ENCODE results near the gene MND1.
A peak's percentile ranks its signal among the peaks of the same experiment; 100 is the strongest.
"Not testable (repeated sequence)": the region's sequence is repeated elsewhere in the genome, so short reads cannot be mapped to it uniquely, and the experiment has no call there.

The MND1 gene

DNA sequence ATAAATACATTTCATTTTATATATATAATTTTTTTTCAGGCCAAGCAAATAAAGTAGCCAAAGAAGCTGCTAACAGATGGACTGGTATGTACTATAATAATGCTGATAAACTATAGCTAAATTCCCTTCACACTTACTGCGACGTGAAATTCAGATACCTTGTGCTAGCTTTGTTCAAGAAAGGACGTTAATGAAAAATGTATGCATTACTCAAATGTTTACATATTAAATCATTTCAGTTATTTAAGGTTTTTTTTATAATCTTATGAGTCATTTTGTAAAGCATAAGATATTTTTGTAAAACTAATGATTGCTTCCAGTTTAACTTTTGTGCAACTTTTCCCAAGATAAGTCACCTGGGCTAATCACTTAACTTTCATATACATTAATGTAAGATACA is 64.4 kb downstream of the MND1 start:
- DNase-seq, result no peak

DNA sequence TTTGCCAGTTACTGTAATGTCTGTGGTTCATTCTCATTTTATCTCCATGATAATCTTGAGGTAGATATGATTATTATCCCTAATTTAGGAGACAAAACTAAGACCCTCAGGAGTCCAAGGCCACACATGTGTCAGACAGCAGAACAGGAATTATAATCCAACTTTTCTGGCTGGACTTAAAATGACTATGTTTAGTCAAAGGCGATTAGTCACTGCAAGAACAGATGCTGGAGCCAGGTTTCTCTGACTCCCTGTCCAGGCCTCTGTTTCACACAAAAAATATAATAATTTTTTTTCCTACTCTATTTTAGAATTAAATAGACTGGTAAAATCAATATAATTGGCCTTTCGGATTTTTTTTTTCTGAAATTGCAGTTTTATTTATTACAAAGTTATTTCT is 64.9 kb downstream of the MND1 start:
- DNase-seq, result no peak

DNA sequence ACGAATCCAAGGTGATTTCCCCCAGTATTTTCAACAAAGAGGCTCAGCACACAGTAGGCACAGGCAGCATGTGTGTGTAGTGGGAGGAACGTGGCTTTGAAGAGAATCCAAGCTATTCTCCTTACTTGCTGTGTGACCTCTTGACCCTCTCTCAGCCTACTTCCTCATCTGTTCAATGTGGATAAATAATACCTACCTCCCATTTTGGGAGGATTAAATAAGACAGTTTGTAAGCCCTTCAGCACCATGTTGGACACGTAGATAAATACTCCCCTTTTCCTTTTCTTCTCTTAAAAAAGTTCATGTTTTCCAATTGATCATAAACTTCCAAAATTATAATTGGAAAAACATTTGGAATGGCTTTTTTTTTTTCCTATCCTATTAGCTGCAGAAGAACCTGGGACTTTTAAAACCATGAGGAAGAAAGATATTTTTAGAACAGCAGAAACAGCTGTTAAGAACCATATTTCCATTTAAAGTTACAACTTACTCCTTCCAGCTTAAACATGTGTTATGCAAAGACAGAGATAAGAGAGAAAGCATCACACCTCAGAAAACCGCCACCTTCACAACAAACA is 65.5 kb downstream of the MND1 start:
- no peak for DNase-seq

DNA sequence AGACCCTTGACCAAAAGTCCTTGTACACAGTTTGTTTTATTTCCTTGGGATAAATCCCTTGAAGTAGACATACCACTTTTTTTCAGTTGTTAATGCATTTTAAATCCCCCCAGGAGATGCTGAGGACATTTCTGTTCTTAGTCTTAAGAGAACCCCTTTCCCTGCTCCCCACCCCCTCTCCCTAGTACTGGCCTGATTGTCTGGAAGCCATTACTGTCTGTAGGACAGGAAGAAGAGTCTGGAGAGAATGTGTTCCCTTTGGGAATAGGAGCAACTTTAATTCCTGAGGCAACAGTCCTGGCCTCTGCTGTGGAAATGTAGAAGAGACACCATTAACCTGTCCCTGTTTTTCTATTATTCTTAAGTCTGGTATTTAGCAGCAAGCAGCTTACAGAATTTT is 69.4 kb downstream of the MND1 start:
- DNase-seq, result no peak

DNA sequence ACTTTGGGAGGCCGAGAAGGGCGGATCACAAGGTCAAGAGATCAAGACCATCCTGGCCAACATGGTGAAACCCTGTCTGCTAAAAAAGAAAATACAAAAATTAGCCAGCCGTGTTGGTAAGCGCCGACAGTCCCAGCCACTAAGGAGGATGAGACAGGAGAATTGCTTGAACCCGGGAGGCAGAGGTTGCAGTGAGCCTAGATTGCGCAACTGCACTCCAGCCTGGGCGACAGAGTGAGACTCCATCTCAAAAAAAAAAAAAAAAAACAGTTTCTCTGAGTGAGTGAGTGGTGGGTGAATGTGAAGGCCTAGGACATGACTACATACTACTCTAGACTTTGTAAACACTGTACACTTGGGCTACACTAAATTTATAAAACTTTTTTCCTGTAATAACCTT is 72.0 kb downstream of the MND1 start:
- not testable (repeated sequence) for DNase-seq

DNA sequence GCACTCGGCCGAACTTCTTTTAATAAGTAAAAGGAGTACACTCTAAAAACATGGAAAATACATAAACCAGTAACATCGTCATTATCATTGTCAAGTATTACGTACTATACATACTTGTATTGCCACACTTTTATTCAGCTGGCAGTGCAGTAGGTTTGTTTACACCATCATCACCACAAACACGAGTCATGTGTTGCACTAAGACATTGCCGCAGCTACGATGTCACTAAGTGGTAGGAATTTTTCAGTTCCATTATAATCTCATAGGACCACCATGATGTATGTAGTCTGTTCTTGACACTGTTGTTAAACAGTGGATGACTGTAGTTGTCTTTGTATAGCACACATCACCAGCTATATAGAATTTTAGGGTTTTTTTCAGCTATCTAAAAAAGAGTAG is 73.6 kb downstream of the MND1 start:
- no peak for DNase-seq

DNA sequence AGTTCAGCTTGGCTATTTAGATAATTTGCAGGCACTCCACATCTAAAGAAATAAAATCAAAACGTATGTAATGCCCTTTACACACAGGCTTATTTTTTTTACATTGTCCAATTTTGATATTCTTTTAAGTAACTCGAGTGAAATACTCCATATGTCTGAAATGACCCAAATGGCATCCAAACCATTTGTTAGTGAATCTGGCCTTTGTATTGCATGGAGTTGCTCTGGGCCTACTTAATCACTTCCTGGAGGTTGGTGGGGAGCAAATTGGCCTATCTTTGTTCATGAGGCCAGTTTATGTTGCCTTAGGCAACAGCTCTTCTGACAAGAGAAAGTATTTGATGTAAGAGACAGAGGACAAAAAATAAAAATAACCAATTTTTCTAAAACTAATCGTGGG is 74.1 kb downstream of the MND1 start:
- no peak for DNase-seq

DNA sequence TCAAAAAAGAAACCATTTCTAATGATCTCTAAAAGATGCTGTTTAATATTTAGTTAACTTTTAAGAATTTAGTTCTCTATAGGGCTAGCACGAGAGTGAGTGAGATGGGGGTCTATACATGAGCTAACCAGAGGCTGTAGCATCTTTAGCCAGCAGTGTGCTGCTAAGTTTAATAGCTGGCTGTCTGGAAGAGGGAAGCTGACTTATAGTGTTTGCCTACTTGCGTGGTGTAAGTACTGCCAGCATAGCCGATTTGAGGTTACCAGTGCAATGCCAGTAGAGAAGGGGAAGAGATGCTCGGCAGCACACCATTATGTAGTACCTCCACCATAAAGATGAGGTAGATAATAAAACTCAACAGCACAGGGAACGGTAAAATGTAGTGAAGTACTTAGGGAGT is 74.5 kb downstream of the MND1 start:
- no peak for DNase-seq

DNA sequence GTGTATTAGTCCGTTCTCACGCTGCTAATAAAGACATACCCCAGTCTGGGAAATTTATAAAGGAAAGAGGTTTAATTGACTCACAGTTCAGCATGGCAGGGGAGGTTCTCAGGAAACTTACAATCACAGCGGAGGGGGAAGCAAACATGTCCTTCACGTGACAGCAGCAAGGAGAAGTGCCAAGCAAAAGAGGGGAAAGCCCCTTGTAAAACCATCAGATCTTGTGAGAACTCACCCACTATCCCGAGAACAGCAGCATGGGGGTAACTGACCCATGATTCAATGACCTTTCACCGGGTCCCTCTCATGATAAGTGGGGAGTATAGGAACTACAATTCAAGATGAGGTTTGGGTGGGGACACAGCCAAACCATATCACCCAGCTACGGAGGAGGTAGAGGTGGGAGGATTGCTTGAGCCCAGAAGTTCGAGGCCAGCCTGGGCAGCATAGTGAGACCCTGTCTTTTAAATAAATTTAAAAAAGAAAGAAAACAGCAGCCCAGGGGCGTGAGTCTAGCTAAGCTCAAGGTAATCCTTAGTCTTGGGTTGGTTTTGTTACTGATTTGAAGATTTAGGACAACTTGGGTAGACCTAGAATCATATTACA is 75.3 kb downstream of the MND1 start:
- no peak for DNase-seq

DNA sequence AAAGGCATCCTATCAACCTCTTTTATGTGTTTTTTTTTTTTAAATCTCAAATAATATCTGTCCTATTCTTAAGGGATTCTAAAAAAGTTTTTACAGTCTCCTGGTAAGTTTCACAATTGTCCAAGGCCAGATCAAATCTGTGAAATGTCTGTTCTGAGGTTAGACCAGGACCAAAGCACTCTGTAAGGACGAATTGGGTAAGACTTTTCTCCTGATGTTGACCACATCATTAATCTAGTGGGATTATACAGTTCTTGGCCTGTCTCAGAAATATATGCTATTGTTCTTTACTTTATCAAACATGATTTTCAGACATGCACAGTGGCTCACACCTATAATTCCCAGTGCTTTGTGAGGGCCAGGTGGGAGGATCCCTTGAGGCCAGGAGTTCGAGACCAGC is 75.9 kb downstream of the MND1 start:
- no peak for DNase-seq

DNA sequence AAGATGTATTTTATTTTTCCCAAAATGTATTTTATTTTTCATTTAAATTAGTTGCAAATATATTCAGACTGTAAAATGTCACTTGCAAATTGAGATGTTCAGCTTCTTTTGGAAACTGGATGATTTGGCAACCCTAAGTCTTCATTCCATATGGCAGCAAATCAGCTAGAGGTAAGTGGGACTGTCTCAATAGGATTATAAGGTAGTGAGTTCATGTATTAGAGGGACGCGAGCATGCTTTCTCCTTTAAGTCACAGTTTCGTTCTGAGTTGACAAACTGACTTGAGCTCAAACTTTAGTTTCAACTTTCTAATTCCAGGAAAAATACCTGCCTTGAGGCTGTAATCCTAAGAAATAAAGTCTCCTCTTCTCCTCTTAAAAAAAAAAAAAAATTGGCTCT is 77.5 kb downstream of the MND1 start:
- DNase-seq, result no peak

DNA sequence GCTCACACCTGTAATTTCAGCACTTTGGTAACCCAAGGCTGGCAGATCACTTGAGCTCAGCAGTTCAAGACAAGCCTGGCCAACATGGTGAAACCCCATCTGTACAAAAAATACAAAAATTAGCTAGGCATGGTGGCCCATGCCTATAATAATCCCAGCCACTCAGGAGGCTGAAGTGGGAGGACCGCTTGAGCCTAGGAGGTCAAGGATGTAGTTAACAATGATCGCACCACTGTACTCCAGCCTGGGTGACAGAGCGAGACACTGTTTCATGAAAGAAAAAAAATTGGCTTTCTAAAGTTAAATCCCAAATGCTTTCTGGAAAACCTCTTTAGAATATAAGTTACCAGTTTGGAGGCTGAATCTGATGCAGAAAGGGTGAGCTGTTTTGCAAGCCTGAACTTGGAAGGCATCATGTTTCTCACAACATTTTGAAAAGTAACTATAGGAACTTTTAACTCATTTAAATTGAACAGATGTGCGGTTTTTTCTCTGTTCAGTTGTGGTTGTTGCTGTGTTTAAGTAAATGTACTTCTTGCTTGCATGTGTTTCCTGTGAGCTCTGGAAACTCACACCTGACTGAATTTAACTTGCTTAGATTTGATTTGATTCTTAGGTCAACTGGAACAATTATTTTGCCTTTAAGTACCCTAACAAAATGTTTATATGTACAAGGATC is 81.9 kb downstream of the MND1 start:
- DNase-seq, result no peak

DNA sequence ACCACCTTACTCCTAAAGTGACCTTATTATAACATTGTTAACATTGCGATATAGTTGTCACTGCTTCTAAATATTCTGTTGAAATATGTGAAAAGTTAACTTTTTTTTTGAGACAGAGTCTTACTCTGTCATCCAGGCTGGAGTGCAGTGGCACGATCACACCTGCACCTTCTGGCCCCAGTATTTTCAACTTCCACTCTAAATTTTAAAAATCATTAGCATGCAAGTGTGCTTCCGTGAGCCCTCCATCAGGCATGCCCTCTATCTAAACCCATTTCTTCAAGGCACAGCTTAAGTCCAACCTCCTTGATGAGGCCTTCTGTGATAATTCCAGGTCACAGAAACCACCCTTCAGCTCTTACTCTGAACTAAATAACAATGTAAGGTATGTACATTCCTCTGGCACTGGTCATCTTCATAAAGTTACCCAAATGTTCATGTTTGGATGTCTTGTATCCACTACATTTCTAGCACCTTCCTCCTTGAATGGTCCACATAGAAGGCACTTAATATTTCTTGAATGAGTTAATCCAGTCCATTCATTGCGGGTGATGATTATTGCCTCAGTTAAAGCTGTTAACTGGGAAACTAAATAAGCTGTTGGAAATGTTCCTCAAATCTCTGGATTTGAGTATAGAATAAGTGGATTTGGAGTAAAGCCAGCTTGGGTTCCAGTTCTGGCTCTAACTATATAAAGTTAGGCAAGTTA is 83.0 kb downstream of the MND1 start:
- no peak for DNase-seq

DNA sequence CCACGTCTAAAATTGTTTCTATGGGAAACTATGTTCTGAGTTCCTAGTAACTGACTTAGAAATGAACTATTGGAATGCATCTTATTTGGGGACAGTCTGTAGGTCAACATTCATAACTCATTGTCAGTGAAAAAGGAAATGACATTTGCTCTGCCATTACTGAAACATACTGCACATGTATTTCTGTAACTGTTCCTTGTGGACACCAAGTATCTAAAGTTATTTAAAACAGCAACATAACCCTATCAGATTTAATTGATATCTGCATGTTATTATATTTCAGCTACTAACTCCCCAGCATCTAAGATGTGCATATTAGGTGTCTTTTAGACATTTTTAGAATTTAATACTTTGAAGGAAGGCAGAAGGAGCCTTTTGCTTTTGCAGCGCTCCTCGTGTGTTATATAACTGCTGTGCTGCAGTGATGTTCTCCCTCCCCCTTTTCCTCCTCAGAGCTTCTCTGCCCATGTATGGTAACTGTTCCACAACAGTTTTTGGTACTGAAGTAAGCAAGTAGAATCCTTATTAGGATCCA is 84.5 kb downstream of the MND1 start:
- DNase-seq, result no peak

DNA sequence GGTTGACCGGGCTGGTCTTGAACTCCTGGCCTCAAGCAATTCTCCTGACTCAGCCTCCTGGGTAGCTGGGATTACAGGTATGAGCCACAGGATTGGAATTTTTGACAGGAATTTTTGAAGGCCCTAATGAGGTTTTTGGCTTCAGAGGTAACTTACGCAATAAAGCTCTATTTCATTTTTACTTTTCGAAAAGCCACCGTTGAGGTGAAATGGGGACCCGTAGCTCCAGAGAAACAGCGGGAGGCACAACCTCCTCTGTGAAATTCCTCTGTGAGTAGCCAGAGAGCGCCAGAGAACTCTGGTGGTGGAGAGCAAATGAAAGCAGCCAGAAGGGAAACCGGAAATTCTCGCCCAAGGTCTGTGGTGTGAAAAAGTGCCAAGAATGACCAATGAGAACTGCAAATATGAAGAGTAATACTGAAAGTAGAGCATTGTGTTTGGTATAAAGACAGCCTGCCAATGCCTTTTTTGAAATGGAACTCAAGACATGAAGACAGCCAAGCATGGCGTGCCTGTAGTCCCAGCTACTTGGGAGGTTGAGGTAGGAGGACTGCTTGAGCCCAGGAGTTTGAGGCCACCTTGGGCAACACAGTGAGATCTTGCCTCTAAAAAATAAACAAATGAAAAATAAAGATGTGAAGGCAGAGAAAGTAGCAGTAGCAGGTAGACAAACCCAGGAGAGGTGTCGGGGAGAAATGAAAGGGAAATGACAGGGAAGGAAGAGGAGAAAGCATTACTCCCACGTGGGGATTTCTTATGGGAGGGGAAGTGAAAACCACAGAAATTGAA is 88.7 kb downstream of the MND1 start:
- DNase-seq, result no peak

DNA sequence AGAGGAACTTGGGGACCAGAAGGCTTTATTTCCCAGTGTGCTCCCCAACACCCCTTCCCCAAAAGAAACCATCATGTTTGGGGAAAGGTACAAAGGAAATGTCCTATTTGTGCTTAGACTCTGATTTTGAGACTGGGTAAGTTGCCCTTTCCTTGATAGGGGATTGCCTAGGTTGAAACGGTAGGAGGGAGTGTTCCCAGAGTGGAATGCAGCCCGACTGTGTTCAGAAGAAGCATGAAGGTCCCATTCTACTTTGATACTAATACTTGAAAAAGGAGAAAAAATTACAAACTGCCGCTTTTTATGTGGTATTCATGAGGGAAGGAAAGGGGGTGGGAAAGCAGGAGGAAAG is 89.2 kb downstream of the MND1 start:
- peak; percentile 5 for DNase-seq

DNA sequence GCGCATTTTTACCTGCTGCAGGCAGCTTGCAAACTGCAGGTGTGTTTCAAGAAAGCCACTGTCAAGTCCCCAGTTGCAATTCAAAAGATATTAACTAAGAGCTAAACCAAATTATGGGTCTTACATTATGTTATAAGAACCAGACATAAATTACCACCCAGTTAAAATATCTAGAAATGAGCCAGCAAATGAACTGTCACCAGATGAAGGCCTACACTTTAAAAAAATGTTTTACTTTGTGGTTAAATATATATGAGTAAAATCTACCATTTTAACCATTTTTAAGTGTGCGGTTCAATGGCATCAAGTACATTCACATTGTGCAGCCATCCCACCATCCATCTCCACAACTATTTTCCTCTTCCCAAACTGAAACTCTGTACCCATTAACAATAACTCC is 89.7 kb downstream of the MND1 start:
- no peak for DNase-seq

DNA sequence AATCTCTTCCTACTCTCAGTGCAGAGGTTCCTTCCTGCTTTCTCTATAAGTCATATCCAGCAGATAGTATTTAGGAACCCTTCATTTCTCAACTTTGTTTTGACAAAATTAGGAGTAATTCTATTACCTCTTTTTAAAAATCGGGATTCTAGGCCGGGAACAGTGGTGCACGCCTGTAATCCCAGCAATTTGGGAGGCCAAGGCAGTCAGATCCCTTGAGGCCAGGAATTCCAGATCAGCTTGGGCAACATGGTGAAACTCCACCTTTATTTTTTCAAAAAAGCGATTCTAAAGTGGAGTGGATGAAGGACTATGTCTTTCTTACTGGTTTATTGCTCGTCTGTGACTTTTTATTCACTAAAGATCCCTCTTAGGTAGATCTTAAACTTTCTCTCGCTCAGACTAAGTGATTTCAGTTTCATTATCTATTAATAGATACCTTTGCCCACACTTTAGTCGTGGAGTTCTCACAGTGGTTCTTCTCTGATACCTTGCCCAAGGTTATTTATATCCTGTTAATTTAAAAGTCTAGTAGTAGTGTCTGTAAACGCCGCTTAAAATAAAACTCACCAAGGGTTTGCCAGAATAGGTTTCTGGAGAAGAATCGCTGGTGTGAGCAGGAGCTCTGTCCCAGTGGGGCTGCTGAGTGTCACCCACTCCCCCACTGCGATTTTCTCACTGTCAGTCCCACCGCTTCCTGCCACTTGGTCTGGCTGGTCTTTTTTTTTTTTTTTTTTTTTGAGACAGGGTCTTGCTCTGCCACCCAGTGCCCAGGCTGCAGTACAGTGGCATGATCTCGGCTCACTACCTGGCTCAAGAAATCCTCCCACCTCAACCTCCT is 94.6 kb downstream of the MND1 start:
- DNase-seq, result no peak

DNA sequence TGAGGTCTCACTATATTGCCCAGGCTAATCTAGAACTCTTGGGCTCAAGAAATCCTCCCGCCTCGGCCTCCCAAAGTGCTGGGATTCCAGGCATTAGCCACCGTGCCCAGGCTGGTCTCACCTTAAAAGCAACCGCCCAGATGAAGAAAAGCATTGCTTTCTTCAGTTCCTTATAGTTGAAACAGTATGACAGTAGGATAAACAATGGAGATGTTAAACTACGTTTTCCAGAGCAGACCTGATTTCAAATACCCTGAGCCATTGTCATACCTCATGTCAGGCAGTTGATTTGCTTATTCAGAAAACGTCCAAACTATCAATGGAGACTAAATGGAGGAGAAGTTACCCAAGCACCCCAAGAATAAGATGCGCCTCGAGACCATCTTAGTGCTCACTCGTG is 95.3 kb downstream of the MND1 start:
- DNase-seq, result no peak

DNA sequence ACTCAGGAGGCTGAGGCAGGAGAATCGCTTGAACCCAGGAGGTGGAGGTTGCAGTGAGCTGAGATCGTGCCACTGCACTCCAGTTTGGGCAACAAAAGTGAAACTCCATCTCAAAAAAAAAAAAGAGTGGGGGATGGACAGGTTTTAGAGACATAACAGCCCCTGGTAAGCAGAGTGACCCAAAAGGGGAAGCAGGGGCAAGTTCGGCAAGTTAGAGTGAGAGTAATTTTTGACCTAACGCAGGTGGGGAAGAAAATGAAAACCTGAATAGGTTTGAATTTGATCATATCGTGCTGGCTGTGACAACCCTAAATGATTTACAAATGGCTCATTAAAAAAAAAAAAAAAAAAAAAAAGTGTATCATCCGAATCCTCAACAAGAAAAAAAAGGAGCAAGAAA is 96.0 kb downstream of the MND1 start:
- DNase-seq, result no peak

DNA sequence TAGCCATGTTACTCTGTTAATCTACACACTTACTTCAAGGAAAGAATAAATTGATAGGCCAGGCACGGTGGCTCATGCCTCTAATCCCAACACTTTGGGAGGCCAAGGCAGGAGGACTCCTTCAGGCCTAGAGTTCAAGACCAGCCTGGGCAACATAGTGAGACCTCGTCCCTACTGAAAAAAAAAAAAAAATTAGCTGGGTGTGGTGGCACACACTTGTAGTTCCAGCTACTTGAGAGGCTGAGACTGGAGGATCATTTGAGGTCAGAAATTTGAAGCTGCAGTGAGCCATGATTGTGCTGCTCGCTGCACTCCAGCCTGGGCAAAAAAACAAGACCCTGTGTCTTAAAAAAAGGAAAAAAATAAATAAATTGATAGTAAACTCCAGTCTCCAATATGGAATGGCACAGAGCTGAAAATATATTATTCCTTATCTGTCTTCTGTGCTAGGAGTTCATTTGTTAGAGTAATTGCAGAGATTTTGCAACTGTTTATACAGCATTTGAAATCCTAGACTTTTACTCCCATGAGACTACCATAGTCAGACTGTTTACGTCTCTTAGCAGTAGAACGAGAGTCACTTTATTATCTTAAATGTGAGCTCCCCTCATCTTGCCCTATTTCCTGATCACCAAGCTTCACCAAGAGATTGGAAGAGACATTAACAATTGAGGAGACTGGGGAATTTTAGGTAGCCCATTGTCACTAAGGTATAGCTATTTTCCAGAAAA is 102.9 kb downstream of the MND1 start:
- no peak for DNase-seq
